Measurements from ENCODE around the gene LYST.
A peak's percentile ranks its signal among the peaks of the same experiment; 100 is the strongest.

The LYST gene

DNA sequence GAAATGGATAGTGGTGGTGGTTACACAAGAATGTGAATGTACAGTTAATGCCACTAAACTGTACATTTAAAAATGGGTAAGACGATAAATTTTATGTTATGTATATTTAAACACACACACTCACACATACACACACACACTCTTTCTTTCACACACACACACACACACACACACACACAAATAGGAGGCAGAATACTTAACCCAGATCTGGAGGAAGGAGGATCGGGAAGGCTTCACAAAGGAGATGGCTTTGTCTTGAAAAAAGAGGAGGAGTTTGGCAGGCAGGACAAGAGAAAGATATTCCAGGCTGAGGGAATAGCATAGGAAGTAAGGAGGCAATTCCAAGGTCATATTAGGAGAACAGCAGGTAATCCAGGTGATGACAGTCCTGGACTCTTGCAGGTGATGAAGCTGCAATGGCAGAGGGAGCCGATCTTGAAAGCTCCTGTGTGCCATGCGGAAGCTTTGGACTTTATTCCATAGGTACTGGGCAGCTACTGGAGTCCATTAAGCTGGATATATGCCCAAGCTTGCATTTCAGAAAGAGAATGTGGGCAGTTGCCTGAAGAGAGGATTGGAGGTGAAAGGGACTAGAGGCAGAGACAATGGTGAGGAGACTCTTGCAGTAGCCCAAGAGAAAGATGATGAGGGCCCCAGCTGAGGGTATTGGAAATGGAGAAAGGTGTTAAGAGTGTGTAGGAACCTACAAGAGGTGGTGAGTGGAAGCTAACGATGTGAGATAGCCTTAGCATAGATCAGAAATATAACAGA is 15.4 kb upstream of the LYST start:
- TF ChIP-seq, protein P1, sequence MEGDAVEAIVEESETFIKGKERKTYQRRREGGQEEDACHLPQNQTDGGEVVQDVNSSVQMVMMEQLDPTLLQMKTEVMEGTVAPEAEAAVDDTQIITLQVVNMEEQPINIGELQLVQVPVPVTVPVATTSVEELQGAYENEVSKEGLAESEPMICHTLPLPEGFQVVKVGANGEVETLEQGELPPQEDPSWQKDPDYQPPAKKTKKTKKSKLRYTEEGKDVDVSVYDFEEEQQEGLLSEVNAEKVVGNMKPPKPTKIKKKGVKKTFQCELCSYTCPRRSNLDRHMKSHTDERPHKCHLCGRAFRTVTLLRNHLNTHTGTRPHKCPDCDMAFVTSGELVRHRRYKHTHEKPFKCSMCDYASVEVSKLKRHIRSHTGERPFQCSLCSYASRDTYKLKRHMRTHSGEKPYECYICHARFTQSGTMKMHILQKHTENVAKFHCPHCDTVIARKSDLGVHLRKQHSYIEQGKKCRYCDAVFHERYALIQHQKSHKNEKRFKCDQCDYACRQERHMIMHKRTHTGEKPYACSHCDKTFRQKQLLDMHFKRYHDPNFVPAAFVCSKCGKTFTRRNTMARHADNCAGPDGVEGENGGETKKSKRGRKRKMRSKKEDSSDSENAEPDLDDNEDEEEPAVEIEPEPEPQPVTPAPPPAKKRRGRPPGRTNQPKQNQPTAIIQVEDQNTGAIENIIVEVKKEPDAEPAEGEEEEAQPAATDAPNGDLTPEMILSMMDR (IDR thresholded peaks at IDR 0.05; ENCODE audit: insufficient read depth, low read length) = no peak
- TF ChIP-seq SPI1 (IDR thresholded peaks at IDR 0.05; ENCODE audit: borderline replicate concordance, low read depth) = no peak
- TF ChIP-seq GABPA (IDR thresholded peaks at IDR 0.05; ENCODE audit: low read depth) = no peak
- no peak for TF ChIP-seq POLR2AphosphoS5 (IDR thresholded peaks at IDR 0.05; ENCODE audit: low read depth)
- TF ChIP-seq, protein P2, sequence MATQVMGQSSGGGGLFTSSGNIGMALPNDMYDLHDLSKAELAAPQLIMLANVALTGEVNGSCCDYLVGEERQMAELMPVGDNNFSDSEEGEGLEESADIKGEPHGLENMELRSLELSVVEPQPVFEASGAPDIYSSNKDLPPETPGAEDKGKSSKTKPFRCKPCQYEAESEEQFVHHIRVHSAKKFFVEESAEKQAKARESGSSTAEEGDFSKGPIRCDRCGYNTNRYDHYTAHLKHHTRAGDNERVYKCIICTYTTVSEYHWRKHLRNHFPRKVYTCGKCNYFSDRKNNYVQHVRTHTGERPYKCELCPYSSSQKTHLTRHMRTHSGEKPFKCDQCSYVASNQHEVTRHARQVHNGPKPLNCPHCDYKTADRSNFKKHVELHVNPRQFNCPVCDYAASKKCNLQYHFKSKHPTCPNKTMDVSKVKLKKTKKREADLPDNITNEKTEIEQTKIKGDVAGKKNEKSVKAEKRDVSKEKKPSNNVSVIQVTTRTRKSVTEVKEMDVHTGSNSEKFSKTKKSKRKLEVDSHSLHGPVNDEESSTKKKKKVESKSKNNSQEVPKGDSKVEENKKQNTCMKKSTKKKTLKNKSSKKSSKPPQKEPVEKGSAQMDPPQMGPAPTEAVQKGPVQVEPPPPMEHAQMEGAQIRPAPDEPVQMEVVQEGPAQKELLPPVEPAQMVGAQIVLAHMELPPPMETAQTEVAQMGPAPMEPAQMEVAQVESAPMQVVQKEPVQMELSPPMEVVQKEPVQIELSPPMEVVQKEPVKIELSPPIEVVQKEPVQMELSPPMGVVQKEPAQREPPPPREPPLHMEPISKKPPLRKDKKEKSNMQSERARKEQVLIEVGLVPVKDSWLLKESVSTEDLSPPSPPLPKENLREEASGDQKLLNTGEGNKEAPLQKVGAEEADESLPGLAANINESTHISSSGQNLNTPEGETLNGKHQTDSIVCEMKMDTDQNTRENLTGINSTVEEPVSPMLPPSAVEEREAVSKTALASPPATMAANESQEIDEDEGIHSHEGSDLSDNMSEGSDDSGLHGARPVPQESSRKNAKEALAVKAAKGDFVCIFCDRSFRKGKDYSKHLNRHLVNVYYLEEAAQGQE (IDR thresholded peaks at IDR 0.05; ENCODE audit: insufficient replicate concordance, low read depth) = no peak
- no peak overlapping the region for H3K4me3 ChIP-seq (replicated peaks; ENCODE audit: insufficient read depth, low read length)
- no peaks in the 10 kb centered on the region for H3K27me3 ChIP-seq (ENCODE audit: insufficient read depth, poor library complexity, severe bottlenecking)
- no peak overlapping the region for H3K27ac ChIP-seq (replicated peaks)
- no peak for DNase-seq (ENCODE audit: low read depth in 1 of 2, low spot score in 1 of 2)

DNA sequence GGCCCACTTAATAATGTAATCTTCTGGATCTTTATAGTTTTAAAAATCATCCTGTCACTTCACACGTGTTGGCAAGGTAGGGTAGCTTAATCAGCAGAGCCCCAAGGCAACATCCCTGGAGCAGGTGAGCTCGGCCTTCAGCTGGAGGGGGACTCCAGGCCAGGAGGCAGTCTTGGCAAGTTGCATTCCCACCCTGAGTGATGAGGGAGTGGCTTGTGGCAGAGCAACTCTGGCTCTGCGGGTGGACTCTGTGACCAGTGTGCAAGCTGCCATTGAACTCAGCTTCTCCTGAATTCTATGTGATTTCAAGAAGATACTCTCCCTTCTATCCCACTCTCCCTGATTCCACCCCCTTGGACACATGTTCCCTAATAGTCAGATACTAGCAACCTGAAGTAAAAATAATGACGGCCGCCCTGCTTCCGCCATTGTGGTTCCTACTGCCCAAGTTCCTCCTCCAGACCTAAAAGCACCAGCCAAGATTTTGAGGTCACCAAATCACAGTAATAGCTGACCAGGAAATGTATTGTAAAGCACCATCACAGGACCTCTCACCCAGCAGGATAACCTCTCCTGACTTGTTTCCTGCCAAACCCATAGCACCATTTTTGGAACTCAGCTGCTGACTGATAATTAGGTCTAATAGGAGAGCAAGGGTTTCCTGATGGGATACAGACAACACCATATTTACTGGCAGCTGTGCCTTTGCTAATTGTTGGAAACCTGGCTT is 11.5 kb upstream of the LYST start:
- DNase-seq (ENCODE audit: low read depth in 1 of 2, low spot score in 1 of 2) = peak in 1 of 2 experiments; percentile 38

DNA sequence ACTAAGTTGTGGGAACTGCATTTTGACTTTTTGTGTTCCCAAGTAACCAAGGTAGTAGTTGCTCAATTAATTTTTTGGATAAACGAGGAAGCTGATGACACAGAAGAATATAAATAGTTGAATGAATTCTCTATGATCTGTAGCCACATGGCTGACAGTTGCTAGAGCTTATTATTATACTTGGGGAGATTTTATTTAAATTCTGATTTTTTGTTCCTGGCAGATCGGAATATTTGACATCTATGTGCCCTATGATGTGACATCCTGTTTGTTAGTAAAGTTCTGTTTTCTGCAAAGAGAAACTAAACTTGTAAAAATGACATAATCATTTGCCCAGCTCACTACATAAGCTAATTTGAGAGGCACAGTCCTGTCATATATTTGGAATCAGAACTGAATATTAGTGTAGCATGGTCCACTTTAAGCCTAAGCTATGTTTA is 9.7 kb upstream of the LYST start:
- H3K4me3 ChIP-seq (replicated peaks; ENCODE audit: insufficient read depth, low read length) = no peak overlapping the region
- no peak for DNase-seq (ENCODE audit: low read depth in 1 of 2, low spot score in 1 of 2)
- H3K27ac ChIP-seq (replicated peaks) = no peak overlapping the region
- TF ChIP-seq GABPA (IDR thresholded peaks at IDR 0.05; ENCODE audit: low read depth) (no peak), SPI1 (IDR thresholded peaks at IDR 0.05; ENCODE audit: borderline replicate concordance, low read depth) (no peak), POLR2AphosphoS5 (IDR thresholded peaks at IDR 0.05; ENCODE audit: low read depth) (no peak)
- TF ChIP-seq, protein P1 (IDR thresholded peaks at IDR 0.05; ENCODE audit: insufficient read depth, low read length) = no peak
- TF ChIP-seq, protein P2 (IDR thresholded peaks at IDR 0.05; ENCODE audit: insufficient replicate concordance, low read depth) = no peak
- no peaks in the 10 kb centered on the region for H3K27me3 ChIP-seq (ENCODE audit: insufficient read depth, poor library complexity, severe bottlenecking)

More for the DNA sequence above, 11.5 kb upstream of the LYST start:
- Histone ChIP-seq H3K27ac (replicated peaks) (no peak overlapping the region), H3K4me3 (replicated peaks; ENCODE audit: insufficient read depth, low read length) (no peak overlapping the region), H3K27me3 (ENCODE audit: insufficient read depth, poor library complexity, severe bottlenecking) (no peaks in the 10 kb centered on the region)
- TF ChIP-seq GABPA (IDR thresholded peaks at IDR 0.05; ENCODE audit: low read depth) (no peak), SPI1 (IDR thresholded peaks at IDR 0.05; ENCODE audit: borderline replicate concordance, low read depth) (no peak), POLR2AphosphoS5 (IDR thresholded peaks at IDR 0.05; ENCODE audit: low read depth) (no peak)

DNA sequence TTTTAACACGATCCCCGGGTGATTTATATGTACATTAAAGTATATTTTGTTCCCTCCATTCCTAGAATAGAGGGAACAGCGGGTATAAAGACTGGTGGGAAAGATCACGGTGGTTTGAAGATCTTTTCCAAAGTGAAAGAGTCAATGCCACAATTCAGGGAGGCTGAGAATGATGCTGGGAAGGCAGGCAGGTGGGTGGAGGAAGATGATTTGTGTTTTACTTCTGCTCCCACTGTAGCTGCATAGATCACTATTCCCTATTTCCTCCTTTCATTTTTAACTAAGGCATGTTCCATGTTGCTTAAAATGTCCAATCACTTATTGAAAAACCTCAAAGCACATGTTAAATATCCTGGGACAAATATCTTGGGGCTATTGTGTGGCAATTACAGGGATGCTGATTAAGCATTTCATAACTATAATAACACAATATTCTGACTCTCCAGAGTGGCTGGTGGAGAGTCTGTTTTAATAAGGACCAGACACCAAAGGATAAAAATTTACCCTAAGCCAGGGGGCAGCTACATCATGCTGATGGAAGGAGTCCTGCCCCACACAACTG is 8.4 kb upstream of the LYST start:
- Histone ChIP-seq H3K4me3 (replicated peaks; ENCODE audit: insufficient read depth, low read length) (no peak overlapping the region), H3K27me3 (ENCODE audit: insufficient read depth, poor library complexity, severe bottlenecking) (no peaks in the 10 kb centered on the region), H3K27ac (replicated peaks) (no peak overlapping the region)
- TF ChIP-seq, protein P1 (IDR thresholded peaks at IDR 0.05; ENCODE audit: insufficient read depth, low read length) = no peak
- TF ChIP-seq POLR2AphosphoS5 (IDR thresholded peaks at IDR 0.05; ENCODE audit: low read depth) = no peak
- TF ChIP-seq SPI1 (IDR thresholded peaks at IDR 0.05; ENCODE audit: borderline replicate concordance, low read depth) = no peak
- TF ChIP-seq, protein P2 (IDR thresholded peaks at IDR 0.05; ENCODE audit: insufficient replicate concordance, low read depth) = no peak
- no peak for TF ChIP-seq GABPA (IDR thresholded peaks at IDR 0.05; ENCODE audit: low read depth)
- DNase-seq (ENCODE audit: low read depth in 1 of 2, low spot score in 1 of 2) = no peak
